Neural cell (in vitro differentiated cells): ENCODE results near the gene ZNF552. TPM values are rescaled to one million over a fixed set of nuclear protein-coding genes. Genes with fewer than 3 reads are reported as not detected.

ENCODE experiments used
- H2AFZ ChIP-seq: fragments of 200-600, 300-800 bp; sonication (generic), shearing (Covaris generic); 2 replicates; pipeline ENCODE4 v1.6.0; 2014; ENCODE audit warnings: low read depth, mild to moderate bottlenecking, antibody characterized with exemption, low read length, moderate library complexity
- H3F3A ChIP-seq: fragments of 200-600 bp; shearing (Covaris generic); 2 replicates; pipeline ENCODE4 v1.6.1; 2016; ENCODE audit warnings: mild to moderate bottlenecking, moderate library complexity, mixed read lengths, antibody characterized with exemption, low read length; ENCODE audit not compliant: insufficient read depth, poor library complexity, severe bottlenecking
- H3K27ac ChIP-seq: fragments of 200-600, 300-800 bp; sonication (generic), shearing (Covaris generic); 2 replicates; pipeline ENCODE4 v1.5.1; 2014; ENCODE audit warnings: mild to moderate bottlenecking, low read length, moderate library complexity
- H3K27me3 ChIP-seq: fragments of 300-800, 200-600 bp; sonication (generic), shearing (Covaris generic); 2 replicates; pipeline ENCODE4 v1.6.0; 2014; ENCODE audit warnings: mild to moderate bottlenecking, low read depth, low read length, moderate library complexity; ENCODE audit not compliant: insufficient read depth
- H3K36me3 ChIP-seq: fragments of 300-800, 200-600 bp; sonication (generic), shearing (Covaris generic); 2 replicates; pipeline ENCODE4 v1.5.1; 2014; ENCODE audit warnings: mild to moderate bottlenecking, antibody characterized with exemption, low read length, moderate library complexity; ENCODE audit not compliant: insufficient read depth
- H3K4me2 ChIP-seq: fragments of 300-800, 200-600 bp; sonication (generic), shearing (Covaris generic); 2 replicates; pipeline ENCODE4 v1.6.0; 2014; ENCODE audit warnings: mild to moderate bottlenecking, low read length
- H3K4me3 ChIP-seq: fragments of 300-800, 200-600 bp; sonication (generic), shearing (Covaris generic); 2 replicates; pipeline ENCODE4 v1.5.1; 2014; ENCODE audit warnings: mild to moderate bottlenecking, low read length, moderate library complexity
- H3K79me2 ChIP-seq: fragments of 200-600 bp; shearing (Covaris generic); replicated peaks from 2 replicates; pipeline ENCODE4 v1.6.0; 2014; ENCODE audit warnings: mild to moderate bottlenecking, low read length, moderate library complexity; ENCODE audit not compliant: insufficient read depth
- H3K9ac ChIP-seq: fragments of 300-800, 200-600 bp; sonication (generic), shearing (Covaris generic); 2 replicates; pipeline ENCODE4 v1.6.1; 2016; ENCODE audit warnings: mild to moderate bottlenecking, low read length, mixed read lengths
- H3K9me2 ChIP-seq: fragments of 200-600 bp; shearing (Covaris generic); 2 replicates; pipeline ENCODE4 v1.6.1; 2016; ENCODE audit warnings: mild to moderate bottlenecking, low read length, mixed read lengths; ENCODE audit not compliant: insufficient read depth
- H3K9me3 ChIP-seq: fragments of 200-600, 300-800 bp; sonication (generic), shearing (Covaris generic); 2 replicates; pipeline ENCODE4 v1.6.1; 2016; ENCODE audit warnings: mild to moderate bottlenecking, mixed run types, low read length, moderate library complexity, mixed read lengths
- H4K20me1 ChIP-seq: fragments of 200-600 bp; shearing (Covaris generic); 2 replicates; pipeline ENCODE4 v1.6.1; 2016; ENCODE audit warnings: mild to moderate bottlenecking, mixed run types; ENCODE audit not compliant: insufficient read depth
- EP300 ChIP-seq: fragments of 450-650 bp; conservative IDR thresholded peaks from 2 replicates; pipeline ENCODE4 v1.6.1; 2014; ENCODE audit warnings: antibody characterized with exemption, mild to moderate bottlenecking, moderate library complexity; ENCODE audit not compliant: poor library complexity, severe bottlenecking
- EZH2 ChIP-seq: fragments of 200-600, 300-800 bp; shearing (Covaris generic), sonication (generic); IDR thresholded peaks from 2 replicates; pipeline ENCODE4 v1.6.1; 2014; ENCODE audit warnings: antibody characterized with exemption, low read length, borderline replicate concordance, mild to moderate bottlenecking; ENCODE audit not compliant: insufficient read depth, poor library complexity, severe bottlenecking
- MXI1 ChIP-seq: fragments of 450-650 bp; conservative IDR thresholded peaks from 2 replicates; pipeline ENCODE4 v1.6.1; 2014; ENCODE audit warnings: antibody characterized with exemption, mild to moderate bottlenecking; ENCODE audit not compliant: poor library complexity, severe bottlenecking
- POLR2AphosphoS5 ChIP-seq: IDR thresholded peaks from 2 replicates; pipeline ENCODE4 v1.6.1; 2012
- RAD21 ChIP-seq: fragments of 450-650 bp; conservative IDR thresholded peaks from 2 replicates; pipeline ENCODE4 v1.6.1; 2014; ENCODE audit warnings: antibody characterized with exemption, mild to moderate bottlenecking, moderate library complexity
- SMC3 ChIP-seq: fragments of 450-650 bp; conservative IDR thresholded peaks from 2 replicates; pipeline ENCODE4 v1.6.1; 2014; ENCODE audit warnings: antibody characterized with exemption, mild to moderate bottlenecking, moderate library complexity; ENCODE audit not compliant: poor library complexity
- TAF1 ChIP-seq: IDR thresholded peaks from 2 replicates; pipeline ENCODE4 v1.6.1; 2012; ENCODE audit warnings: low read depth
- polyA plus RNA-seq: library from polyadenylated mRNA; depleted of rRNA; stranded (reverse); fragments of >200 nt; gene quantifications from 2 replicates; pipeline ENCODE4 v1.2.3, GENCODE V29; 2014
- TF ChIP-seq, protein P1 (sequence below): IDR thresholded peaks from 2 replicates; pipeline ENCODE4 v1.6.1; 2012; ENCODE audit warnings: borderline replicate concordance
- TF ChIP-seq, protein P2 (sequence below): fragments of 450-650 bp; IDR thresholded peaks from 2 replicates; pipeline ENCODE4 v1.5.1; 2014; ENCODE audit warnings: antibody characterized with exemption, mild to moderate bottlenecking, moderate library complexity; ENCODE audit not compliant: poor library complexity, severe bottlenecking

ZNF552 gene
- polyA plus RNA-seq, 1 donor from 2014 or later: 8.8 TPM

GRCh38 chr19:57759096-57759495 lies 55.6 kb downstream of the ZNF552 start:
- no peaks in the 10 kb centered on the region for H3K9me2 ChIP-seq
- no peak overlapping the region for H2AFZ ChIP-seq
- H3K4me3 ChIP-seq: no peak overlapping the region
- no peaks in the 10 kb centered on the region for H4K20me1 ChIP-seq
- H3K36me3 ChIP-seq: peaks cover 32% of the 10 kb centered on the region
- H3K9me3 ChIP-seq: no peaks in the 10 kb centered on the region
- H3K27me3 ChIP-seq: no peaks in the 10 kb centered on the region
- no peaks in the 10 kb centered on the region for H3F3A ChIP-seq
- TF ChIP-seq RAD21: no peak
- no peak for TF ChIP-seq TAF1
- TF ChIP-seq EP300: no peak
- no peak for TF ChIP-seq SMC3
- H3K79me2 ChIP-seq: peaks cover 10% of the 10 kb centered on the region
- no peak overlapping the region for H3K4me2 ChIP-seq
- no peak overlapping the region for H3K9ac ChIP-seq
- no peak overlapping the region for H3K27ac ChIP-seq

- H3K9me3 ChIP-seq: no peaks in the 10 kb centered on the region
- no peak for TF ChIP-seq POLR2AphosphoS5
- TF ChIP-seq TAF1: no peak
- TF ChIP-seq, protein P1, sequence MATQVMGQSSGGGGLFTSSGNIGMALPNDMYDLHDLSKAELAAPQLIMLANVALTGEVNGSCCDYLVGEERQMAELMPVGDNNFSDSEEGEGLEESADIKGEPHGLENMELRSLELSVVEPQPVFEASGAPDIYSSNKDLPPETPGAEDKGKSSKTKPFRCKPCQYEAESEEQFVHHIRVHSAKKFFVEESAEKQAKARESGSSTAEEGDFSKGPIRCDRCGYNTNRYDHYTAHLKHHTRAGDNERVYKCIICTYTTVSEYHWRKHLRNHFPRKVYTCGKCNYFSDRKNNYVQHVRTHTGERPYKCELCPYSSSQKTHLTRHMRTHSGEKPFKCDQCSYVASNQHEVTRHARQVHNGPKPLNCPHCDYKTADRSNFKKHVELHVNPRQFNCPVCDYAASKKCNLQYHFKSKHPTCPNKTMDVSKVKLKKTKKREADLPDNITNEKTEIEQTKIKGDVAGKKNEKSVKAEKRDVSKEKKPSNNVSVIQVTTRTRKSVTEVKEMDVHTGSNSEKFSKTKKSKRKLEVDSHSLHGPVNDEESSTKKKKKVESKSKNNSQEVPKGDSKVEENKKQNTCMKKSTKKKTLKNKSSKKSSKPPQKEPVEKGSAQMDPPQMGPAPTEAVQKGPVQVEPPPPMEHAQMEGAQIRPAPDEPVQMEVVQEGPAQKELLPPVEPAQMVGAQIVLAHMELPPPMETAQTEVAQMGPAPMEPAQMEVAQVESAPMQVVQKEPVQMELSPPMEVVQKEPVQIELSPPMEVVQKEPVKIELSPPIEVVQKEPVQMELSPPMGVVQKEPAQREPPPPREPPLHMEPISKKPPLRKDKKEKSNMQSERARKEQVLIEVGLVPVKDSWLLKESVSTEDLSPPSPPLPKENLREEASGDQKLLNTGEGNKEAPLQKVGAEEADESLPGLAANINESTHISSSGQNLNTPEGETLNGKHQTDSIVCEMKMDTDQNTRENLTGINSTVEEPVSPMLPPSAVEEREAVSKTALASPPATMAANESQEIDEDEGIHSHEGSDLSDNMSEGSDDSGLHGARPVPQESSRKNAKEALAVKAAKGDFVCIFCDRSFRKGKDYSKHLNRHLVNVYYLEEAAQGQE: no peak
- TF ChIP-seq EZH2: no peak
- TF ChIP-seq RAD21: no peak
- TF ChIP-seq MXI1: no peak
- TF ChIP-seq, protein P2, sequence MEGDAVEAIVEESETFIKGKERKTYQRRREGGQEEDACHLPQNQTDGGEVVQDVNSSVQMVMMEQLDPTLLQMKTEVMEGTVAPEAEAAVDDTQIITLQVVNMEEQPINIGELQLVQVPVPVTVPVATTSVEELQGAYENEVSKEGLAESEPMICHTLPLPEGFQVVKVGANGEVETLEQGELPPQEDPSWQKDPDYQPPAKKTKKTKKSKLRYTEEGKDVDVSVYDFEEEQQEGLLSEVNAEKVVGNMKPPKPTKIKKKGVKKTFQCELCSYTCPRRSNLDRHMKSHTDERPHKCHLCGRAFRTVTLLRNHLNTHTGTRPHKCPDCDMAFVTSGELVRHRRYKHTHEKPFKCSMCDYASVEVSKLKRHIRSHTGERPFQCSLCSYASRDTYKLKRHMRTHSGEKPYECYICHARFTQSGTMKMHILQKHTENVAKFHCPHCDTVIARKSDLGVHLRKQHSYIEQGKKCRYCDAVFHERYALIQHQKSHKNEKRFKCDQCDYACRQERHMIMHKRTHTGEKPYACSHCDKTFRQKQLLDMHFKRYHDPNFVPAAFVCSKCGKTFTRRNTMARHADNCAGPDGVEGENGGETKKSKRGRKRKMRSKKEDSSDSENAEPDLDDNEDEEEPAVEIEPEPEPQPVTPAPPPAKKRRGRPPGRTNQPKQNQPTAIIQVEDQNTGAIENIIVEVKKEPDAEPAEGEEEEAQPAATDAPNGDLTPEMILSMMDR: no peak
- TF ChIP-seq SMC3: no peak
- TF ChIP-seq EP300: no peak
Observed at GRCh38 chr19:57757941-57758340, 56.8 kb downstream of the ZNF552 start.

More at GRCh38 chr19:57757941-57758340, 56.8 kb downstream of the ZNF552 start:
- Histone ChIP-seq H3K36me3 (peaks cover 43% of the 10 kb centered on the region), H3K27ac (no peak overlapping the region), H3K4me2 (no peak overlapping the region), H3K27me3 (no peaks in the 10 kb centered on the region), H3K9ac (no peak overlapping the region), H3K4me3 (no peak overlapping the region), H3F3A (no peaks in the 10 kb centered on the region), H2AFZ (no peak overlapping the region), H3K79me2 (peaks cover 10% of the 10 kb centered on the region), H4K20me1 (no peaks in the 10 kb centered on the region), H3K9me2 (no peaks in the 10 kb centered on the region)

Other genes starting within 250 kb of the ZNF552 start
- 6.3 and 6.4 TPM in 2 replicates for gene ZNF416, start 236.0 kb downstream of the ZNF552 start, polyA plus RNA-seq
- 19.4 and 25.2 TPM in 2 replicates for gene ZIK1, start 230.8 kb downstream of the ZNF552 start, polyA plus RNA-seq
- gene ZNF530, start 215.0 kb downstream of the ZNF552 start, polyA plus RNA-seq: 10.2 and 11.6 TPM in 2 replicates
- gene ZNF134, start 200.7 kb downstream of the ZNF552 start, polyA plus RNA-seq: 34.1 and 40.7 TPM in 2 replicates
- gene ZNF211, start 181.7 kb downstream of the ZNF552 start, polyA plus RNA-seq: 47.6 and 53.0 TPM in 2 replicates
- gene ZSCAN4, start 146.0 kb downstream of the ZNF552 start, polyA plus RNA-seq: not detected in 2 replicates
- 9.3 and 16.1 TPM in 2 replicates for gene ZNF551, start 132.9 kb downstream of the ZNF552 start, polyA plus RNA-seq
- gene ZNF154, start 105.7 kb downstream of the ZNF552 start, polyA plus RNA-seq: 25.1 and 25.5 TPM in 2 replicates
- gene ZNF671, start 87.3 kb downstream of the ZNF552 start, polyA plus RNA-seq: 14.8 and 26.2 TPM in 2 replicates
- 54.7 and 62.3 TPM in 2 replicates for gene ZNF776, start 68.1 kb downstream of the ZNF552 start, polyA plus RNA-seq
- gene ZNF586, start 45.2 kb downstream of the ZNF552 start, polyA plus RNA-seq: 22.0 and 23.7 TPM in 2 replicates
- 5.7 and 6.7 TPM in 2 replicates for gene ZNF587B, start 15.4 kb upstream of the ZNF552 start, polyA plus RNA-seq
- 16.8 and 23.3 TPM in 2 replicates for gene ZNF587, start 34.9 kb upstream of the ZNF552 start, polyA plus RNA-seq
- gene ZNF814, start 74.1 kb upstream of the ZNF552 start, polyA plus RNA-seq: 12.4 and 17.7 TPM in 2 replicates
- 21.7 and 25.0 TPM in 2 replicates for gene ZNF417, start 101.7 kb upstream of the ZNF552 start, polyA plus RNA-seq
- gene ZNF418, start 120.5 kb upstream of the ZNF552 start, polyA plus RNA-seq: 19.7 and 27.6 TPM in 2 replicates
- 11.0 and 13.4 TPM in 2 replicates for gene ZNF256, start 132.8 kb upstream of the ZNF552 start, polyA plus RNA-seq
- gene C19orf18, start 159.6 kb upstream of the ZNF552 start, polyA plus RNA-seq: not detected in 2 replicates
- gene ZNF606, start 187.9 kb upstream of the ZNF552 start, polyA plus RNA-seq: 39.1 and 43.2 TPM in 2 replicates
- gene ZSCAN1, start 219.1 kb upstream of the ZNF552 start, polyA plus RNA-seq: 6.3 and 7.9 TPM in 2 replicates
- gene ZNF135, start 244.4 kb upstream of the ZNF552 start, polyA plus RNA-seq: 13.7 and 17.2 TPM in 2 replicates